ENCODE data around the gene WDR18. TPM values are rescaled to one million over a fixed set of nuclear protein-coding genes. Genes with fewer than 3 reads are reported as not detected.

Gene WDR18
- total and polyA plus RNA-seq, 2 of the 8 experiments (the other 6 are each of a cell fraction or from before 2014, with no cell fraction given) = 87.7 to 177 TPM

- Histone ChIP-seq H2BK12ac (ENCODE audit: low read depth, low read length) (no peak overlapping the region), H3K4me2 (ENCODE audit: insufficient read depth in 1 of 2, low read depth in 2 of 2, low read length in 2 of 2) (no peak overlapping the region), H3K18ac (ENCODE audit: extremely low read depth, low read length) (no peak overlapping the region), H4K5ac (ENCODE audit: insufficient read length, low read depth, low read length) (no peak overlapping the region), H3K4me1 (replicated peaks in 1 of 4; ENCODE audit: control insufficient read depth in 3 of 4, insufficient read depth in 4 of 4, low read length in 3 of 4) (peaks cover 0 to 3% (median 0%) of the 10 kb centered on the region in 4 experiments; a peak in 1 of 7 replicates), H2BK120ac (replicated peaks; ENCODE audit: low read depth, low read length) (no peak overlapping the region), H3K36me3 (ENCODE audit: control insufficient read depth in 2 of 4, insufficient read depth in 4 of 4, low read length in 3 of 4) (peaks cover 9 to 47% (median 24%) of the 10 kb centered on the region in 4 experiments; a peak in 7 of 8 replicates), H3K9ac (replicated peaks in 1 of 4; ENCODE audit: extremely low read depth in 1 of 4, low read depth in 3 of 4, low read length in 3 of 4) (no peak overlapping the region), H3K56ac (replicated peaks; ENCODE audit: insufficient read length, low read depth, low read length) (no peak overlapping the region), H3K27me3 (replicated peaks in 1 of 4; ENCODE audit: control insufficient read depth in 3 of 4, extremely low read depth in 1 of 4, insufficient read depth in 3 of 4, low read length in 3 of 4) (no peaks in the 10 kb centered on the region), H4K8ac (ENCODE audit: extremely low read depth, insufficient read depth, low read length) (no peak overlapping the region), H2BK5ac (ENCODE audit: low read depth, low read length) (no peak overlapping the region), H3K79me2 (ENCODE audit: control insufficient read depth in 1 of 2, insufficient read depth in 2 of 2, low read length in 2 of 2) (no peaks in the 10 kb centered on the region), H3K23me2 (ENCODE audit: low read depth, low read length) (no peaks in the 10 kb centered on the region), H3K4ac (replicated peaks; ENCODE audit: insufficient read length, low read depth, low read length) (no peak overlapping the region), H2BK20ac (ENCODE audit: low read length) (no peak overlapping the region), H3K23ac (ENCODE audit: insufficient read length) (no peak overlapping the region), H3K9me3 (ENCODE audit: insufficient read depth in 2 of 2, low read depth in 1 of 2, low read length in 1 of 2) (peaks cover 5 to 11% of the 10 kb centered on the region in 2 experiments), H3K14ac (ENCODE audit: insufficient read length) (no peak overlapping the region), H3K27ac (ENCODE audit: low read depth, low read length) (no peak overlapping the region), H4K91ac (replicated peaks; ENCODE audit: insufficient read length, low read length) (no peak overlapping the region), H2AK5ac (ENCODE audit: low read depth, low read length) (no peak overlapping the region), H2AFZ (ENCODE audit: low read length) (no peak overlapping the region), H3K79me1 (ENCODE audit: low read depth, low read length) (no peaks in the 10 kb centered on the region), H4K20me1 (replicated peaks in 1 of 2; ENCODE audit: control insufficient read depth in 1 of 2, insufficient read depth in 2 of 2, low read length in 2 of 2) (no peaks in the 10 kb centered on the region), H3K4me3 (ENCODE audit: extremely low read depth in 1 of 4, insufficient read depth in 2 of 4, low read depth in 3 of 4, low read length in 4 of 4) (no peak overlapping the region), H2BK15ac (ENCODE audit: low read length) (no peak overlapping the region)
- FAIRE-seq (no peak), DNase-seq (ENCODE audit: low read depth in 1 of 2, low spot score in 2 of 2) (no peak)
- TF ChIP-seq KDM1A (IDR thresholded peaks at IDR 0.05; ENCODE audit: borderline replicate concordance, low read length) (0 out of 2 replicates have a peak, but pooled peaks have one; percentile 13), POLR2AphosphoS5 (IDR thresholded peaks at IDR 0.05; ENCODE audit: low read depth, low read length) (no peak)
- ChIA-PET CTCF (ENCODE audit: partially characterized antibody) (interaction anchor here (0.6 to 2.6 kb wide), 5 partner anchors 40 to 242 kb away, joined by 3 to 23 read pairs (median 3); no protein-coding TSS in a partner anchor), POLR2A (ENCODE audit: partially characterized antibody) (interaction anchor here (0.6 to 0.7 kb wide), 2 partner anchors 12 to 49 kb away, joined by 3 to 5 read pairs; partner anchors contain the start of gene WDR18)
- 96% methylated on average over 6 of the region's 6 CpGs; no CpG with 5 or more reads in 1 of the 2 experiments for WGBS, 2 experiments (ENCODE audit: extremely low coverage in 1 of 2, insufficient coverage in 1 of 2, insufficient read length in 1 of 2, insufficient replicate concordance in 2 of 2, low coverage in 1 of 2, low lambda C conversion rate in 2 of 2, missing lambda C conversion rate in 1 of 2)
Measured at GRCh38 chr19:972281-972680, 11.9 kb upstream of the WDR18 start.

Measured in H1 (cell line).